Erythroblast (primary cell): ENCODE results near the gene GALNT10.

Source experiments
- GATA1 ChIP-seq: IDR thresholded peaks from 2 replicates; pipeline ENCODE4 v1.6.1; 2011; ENCODE audit warnings: low read depth, mild to moderate bottlenecking, control low read depth, low read length, moderate library complexity
- POLR2A ChIP-seq: IDR thresholded peaks from 2 replicates; pipeline ENCODE4 v1.6.1; 2011; ENCODE audit warnings: mild to moderate bottlenecking, low read length

DNA sequence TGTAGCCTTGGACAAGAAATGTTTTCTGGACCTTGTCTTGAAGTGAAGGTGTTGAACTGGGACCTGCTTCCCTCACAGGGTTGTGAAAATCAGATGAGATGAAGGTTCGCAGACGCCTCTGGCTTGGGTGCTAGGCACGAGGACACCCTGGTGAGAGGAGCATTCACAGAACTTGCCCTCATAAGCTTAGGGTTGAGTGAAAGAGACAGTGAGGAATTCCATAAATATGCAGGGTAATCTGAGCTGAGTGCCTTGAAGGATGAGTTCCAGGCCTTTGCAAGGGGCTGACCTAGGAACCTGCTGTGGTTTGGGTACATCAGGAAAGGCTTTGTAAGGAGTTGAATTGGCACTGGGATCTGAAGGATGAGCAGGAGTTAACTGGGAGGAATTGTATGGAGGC lies 179.6 kb downstream of the GALNT10 start:
- TF ChIP-seq POLR2A: no peak
- no peak for TF ChIP-seq GATA1
